ENCODE measurements around the gene HMGB3.

DNA sequence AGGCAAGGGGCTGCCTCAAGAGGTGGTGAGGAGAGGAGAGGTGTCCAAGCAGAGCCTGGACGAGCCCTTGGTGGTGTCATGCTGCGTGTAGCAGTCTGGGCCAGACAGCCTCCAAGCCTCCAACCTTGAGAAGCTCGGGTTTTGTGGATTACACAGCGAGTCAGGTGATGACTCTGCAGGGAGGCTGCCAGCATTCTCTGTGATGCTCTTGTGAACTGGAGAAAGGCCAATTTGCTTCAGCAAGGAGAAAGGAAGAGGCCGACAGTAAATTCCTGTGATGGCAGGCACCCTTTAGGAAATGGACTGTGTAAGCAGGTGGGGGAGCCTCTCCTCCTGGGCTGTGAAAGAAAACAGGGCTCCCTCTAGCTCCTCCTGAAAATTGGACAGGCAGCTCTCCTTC is 48.7 kb upstream of the HMGB3 start:
- TF ChIP-seq, protein P1, sequence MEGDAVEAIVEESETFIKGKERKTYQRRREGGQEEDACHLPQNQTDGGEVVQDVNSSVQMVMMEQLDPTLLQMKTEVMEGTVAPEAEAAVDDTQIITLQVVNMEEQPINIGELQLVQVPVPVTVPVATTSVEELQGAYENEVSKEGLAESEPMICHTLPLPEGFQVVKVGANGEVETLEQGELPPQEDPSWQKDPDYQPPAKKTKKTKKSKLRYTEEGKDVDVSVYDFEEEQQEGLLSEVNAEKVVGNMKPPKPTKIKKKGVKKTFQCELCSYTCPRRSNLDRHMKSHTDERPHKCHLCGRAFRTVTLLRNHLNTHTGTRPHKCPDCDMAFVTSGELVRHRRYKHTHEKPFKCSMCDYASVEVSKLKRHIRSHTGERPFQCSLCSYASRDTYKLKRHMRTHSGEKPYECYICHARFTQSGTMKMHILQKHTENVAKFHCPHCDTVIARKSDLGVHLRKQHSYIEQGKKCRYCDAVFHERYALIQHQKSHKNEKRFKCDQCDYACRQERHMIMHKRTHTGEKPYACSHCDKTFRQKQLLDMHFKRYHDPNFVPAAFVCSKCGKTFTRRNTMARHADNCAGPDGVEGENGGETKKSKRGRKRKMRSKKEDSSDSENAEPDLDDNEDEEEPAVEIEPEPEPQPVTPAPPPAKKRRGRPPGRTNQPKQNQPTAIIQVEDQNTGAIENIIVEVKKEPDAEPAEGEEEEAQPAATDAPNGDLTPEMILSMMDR (IDR thresholded peaks at IDR 0.05), result no peak
- no peak for TF ChIP-seq POLR2A (IDR thresholded peaks at IDR 0.05)

Data from tibial nerve (tissue), 3 donors.